Neural cell (in vitro differentiated cells): ENCODE results near the gene IFNA7.

Experiments
- EP300 ChIP-seq: fragments of 450-650 bp; conservative IDR thresholded peaks from 2 replicates; pipeline ENCODE4 v1.6.1; 2014; ENCODE audit warnings: antibody characterized with exemption, mild to moderate bottlenecking, moderate library complexity; ENCODE audit not compliant: poor library complexity, severe bottlenecking
- EZH2 ChIP-seq: fragments of 200-600, 300-800 bp; shearing (Covaris generic), sonication (generic); IDR thresholded peaks from 2 replicates; pipeline ENCODE4 v1.6.1; 2014; ENCODE audit warnings: antibody characterized with exemption, low read length, borderline replicate concordance, mild to moderate bottlenecking; ENCODE audit not compliant: insufficient read depth, poor library complexity, severe bottlenecking
- POLR2AphosphoS5 ChIP-seq: IDR thresholded peaks from 2 replicates; pipeline ENCODE4 v1.6.1; 2012
- SMC3 ChIP-seq: fragments of 450-650 bp; conservative IDR thresholded peaks from 2 replicates; pipeline ENCODE4 v1.6.1; 2014; ENCODE audit warnings: antibody characterized with exemption, mild to moderate bottlenecking, moderate library complexity; ENCODE audit not compliant: poor library complexity
- TAF1 ChIP-seq: IDR thresholded peaks from 2 replicates; pipeline ENCODE4 v1.6.1; 2012; ENCODE audit warnings: low read depth
- TF ChIP-seq, protein P1 (sequence below): fragments of 450-650 bp; IDR thresholded peaks from 2 replicates; pipeline ENCODE4 v1.5.1; 2014; ENCODE audit warnings: antibody characterized with exemption, mild to moderate bottlenecking, moderate library complexity; ENCODE audit not compliant: poor library complexity, severe bottlenecking
- TF ChIP-seq, protein P2 (sequence below): IDR thresholded peaks from 2 replicates; pipeline ENCODE4 v1.6.1; 2012; ENCODE audit warnings: borderline replicate concordance

- no peak for TF ChIP-seq POLR2AphosphoS5
- TF ChIP-seq TAF1: no peak
- no peak for TF ChIP-seq EP300
- TF ChIP-seq EZH2: no peak
- TF ChIP-seq SMC3: no peak
- TF ChIP-seq, protein P1, sequence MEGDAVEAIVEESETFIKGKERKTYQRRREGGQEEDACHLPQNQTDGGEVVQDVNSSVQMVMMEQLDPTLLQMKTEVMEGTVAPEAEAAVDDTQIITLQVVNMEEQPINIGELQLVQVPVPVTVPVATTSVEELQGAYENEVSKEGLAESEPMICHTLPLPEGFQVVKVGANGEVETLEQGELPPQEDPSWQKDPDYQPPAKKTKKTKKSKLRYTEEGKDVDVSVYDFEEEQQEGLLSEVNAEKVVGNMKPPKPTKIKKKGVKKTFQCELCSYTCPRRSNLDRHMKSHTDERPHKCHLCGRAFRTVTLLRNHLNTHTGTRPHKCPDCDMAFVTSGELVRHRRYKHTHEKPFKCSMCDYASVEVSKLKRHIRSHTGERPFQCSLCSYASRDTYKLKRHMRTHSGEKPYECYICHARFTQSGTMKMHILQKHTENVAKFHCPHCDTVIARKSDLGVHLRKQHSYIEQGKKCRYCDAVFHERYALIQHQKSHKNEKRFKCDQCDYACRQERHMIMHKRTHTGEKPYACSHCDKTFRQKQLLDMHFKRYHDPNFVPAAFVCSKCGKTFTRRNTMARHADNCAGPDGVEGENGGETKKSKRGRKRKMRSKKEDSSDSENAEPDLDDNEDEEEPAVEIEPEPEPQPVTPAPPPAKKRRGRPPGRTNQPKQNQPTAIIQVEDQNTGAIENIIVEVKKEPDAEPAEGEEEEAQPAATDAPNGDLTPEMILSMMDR: no peak
- TF ChIP-seq, protein P2, sequence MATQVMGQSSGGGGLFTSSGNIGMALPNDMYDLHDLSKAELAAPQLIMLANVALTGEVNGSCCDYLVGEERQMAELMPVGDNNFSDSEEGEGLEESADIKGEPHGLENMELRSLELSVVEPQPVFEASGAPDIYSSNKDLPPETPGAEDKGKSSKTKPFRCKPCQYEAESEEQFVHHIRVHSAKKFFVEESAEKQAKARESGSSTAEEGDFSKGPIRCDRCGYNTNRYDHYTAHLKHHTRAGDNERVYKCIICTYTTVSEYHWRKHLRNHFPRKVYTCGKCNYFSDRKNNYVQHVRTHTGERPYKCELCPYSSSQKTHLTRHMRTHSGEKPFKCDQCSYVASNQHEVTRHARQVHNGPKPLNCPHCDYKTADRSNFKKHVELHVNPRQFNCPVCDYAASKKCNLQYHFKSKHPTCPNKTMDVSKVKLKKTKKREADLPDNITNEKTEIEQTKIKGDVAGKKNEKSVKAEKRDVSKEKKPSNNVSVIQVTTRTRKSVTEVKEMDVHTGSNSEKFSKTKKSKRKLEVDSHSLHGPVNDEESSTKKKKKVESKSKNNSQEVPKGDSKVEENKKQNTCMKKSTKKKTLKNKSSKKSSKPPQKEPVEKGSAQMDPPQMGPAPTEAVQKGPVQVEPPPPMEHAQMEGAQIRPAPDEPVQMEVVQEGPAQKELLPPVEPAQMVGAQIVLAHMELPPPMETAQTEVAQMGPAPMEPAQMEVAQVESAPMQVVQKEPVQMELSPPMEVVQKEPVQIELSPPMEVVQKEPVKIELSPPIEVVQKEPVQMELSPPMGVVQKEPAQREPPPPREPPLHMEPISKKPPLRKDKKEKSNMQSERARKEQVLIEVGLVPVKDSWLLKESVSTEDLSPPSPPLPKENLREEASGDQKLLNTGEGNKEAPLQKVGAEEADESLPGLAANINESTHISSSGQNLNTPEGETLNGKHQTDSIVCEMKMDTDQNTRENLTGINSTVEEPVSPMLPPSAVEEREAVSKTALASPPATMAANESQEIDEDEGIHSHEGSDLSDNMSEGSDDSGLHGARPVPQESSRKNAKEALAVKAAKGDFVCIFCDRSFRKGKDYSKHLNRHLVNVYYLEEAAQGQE: no peak
These were observed 41.8 kb downstream of the IFNA7 start for GRCh38 chr9:21160178-21160577.
